ENCODE data around the gene SLC6A20. TPM values are rescaled to one million over a fixed set of nuclear protein-coding genes. Genes with fewer than 3 reads are reported as not detected.
"Not testable (repeated sequence)": the region's sequence is repeated elsewhere in the genome, so short reads cannot be mapped to it uniquely, and the experiment has no call there.

Gene SLC6A20
- total RNA-seq, 4 donors from 2014 or later: 0.13 to 0.22 TPM; not detected in 2

DNA sequence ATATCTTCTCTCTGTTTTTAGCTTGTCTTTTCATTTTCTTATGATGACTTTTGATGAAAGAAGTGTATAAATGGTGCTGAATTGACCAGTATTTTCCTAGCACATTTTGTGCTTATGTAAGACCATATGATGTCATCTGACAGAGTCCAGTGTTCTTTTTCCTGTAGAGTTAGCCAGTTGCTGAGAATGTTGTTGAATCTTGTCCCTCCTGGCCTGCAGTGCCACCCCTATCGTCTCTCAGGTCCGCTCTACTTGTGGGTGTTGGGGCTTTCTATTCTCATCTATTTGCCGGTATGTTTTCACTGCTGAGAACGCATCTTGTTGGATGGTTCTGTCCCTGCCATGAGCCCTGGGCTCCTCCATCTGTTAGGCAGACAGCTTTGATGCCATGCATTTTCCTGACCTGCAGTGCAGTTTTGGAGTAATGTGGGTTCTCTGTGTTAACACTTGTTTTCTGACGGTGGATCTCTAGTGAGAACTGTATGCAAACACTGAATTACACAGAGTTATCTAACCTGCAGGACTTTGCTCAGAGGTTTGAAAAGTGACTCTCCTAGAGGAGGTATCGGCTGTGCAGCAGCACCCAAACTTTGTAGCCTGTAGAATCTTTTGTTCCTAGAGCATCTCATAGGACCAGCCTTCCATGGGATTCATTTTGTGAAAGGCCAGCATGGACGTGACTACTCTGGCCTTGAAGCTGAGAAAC is 44.6 kb downstream of the SLC6A20 start:
- DNase-seq: no peak
- TF ChIP-seq POLR2A (IDR thresholded peaks at IDR 0.05): no peak
- no peak for TF ChIP-seq CTCF (IDR thresholded peaks at IDR 0.05)
- Histone ChIP-seq H3K27me3 (no peaks in the 10 kb centered on the region), H3K27ac (no peak overlapping the region), H3K4me1 (no peaks in the 10 kb centered on the region), H3K4me3 (replicated peaks in 1 of 3) (no peak overlapping the region), H3K36me3 (peaks cover 2 to 4% of the 10 kb centered on the region in 2 donors), H3K9me3 (no peaks in the 10 kb centered on the region)
- intact Hi-C loops (cut with DNase I): no loop called here
- 91 to 92% methylated on average over 7 of the region's 7 CpGs for WGBS, 2 donors

DNA sequence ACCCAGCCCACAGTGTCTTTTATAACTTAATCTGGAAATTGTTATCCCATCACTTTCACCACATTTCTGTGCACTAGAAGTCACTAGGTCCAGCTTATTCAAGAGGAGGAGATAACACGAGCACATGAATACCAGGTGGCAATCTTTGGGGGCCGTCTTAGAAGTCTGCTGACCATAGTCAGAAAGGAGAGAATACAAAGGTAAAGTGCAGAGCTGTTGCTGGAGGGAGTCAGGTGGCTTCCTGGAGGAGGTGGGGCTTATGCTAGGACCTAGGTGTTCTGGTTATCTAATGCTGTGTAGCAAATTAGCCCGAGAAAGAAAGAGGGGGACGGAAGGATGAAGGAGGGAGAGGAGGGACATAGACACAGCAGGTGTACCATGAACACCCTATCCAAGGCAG is 46.5 kb downstream of the SLC6A20 start:
- Histone ChIP-seq H3K27me3 (no peaks in the 10 kb centered on the region), H3K27ac (no peak overlapping the region), H3K4me3 (replicated peaks in 1 of 3) (no peak overlapping the region), H3K9me3 (no peaks in the 10 kb centered on the region), H3K4me1 (no peaks in the 10 kb centered on the region), H3K36me3 (peaks cover 15 to 21% of the 10 kb centered on the region in 2 donors)
- TF ChIP-seq CTCF (IDR thresholded peaks at IDR 0.05): no peak
- TF ChIP-seq POLR2A (IDR thresholded peaks at IDR 0.05): no peak
- DNase-seq: no peak
- intact Hi-C loops (cut with DNase I): no loop called here
- 81 to 85% methylated on average over 4 of the region's 4 CpGs for WGBS, 2 donors

GRCh38 chr3:45749036-45749600 is 47.2 kb downstream of the SLC6A20 start:
- WGBS, 2 donors: 80 to 86% methylated on average over 4 of the region's 4 CpGs
- H3K27ac ChIP-seq; H3K4me1 ChIP-seq; H3K9me3 ChIP-seq; H3K27me3 ChIP-seq; H3K4me3 ChIP-seq (replicated peaks in 1 of 3); DNase-seq; intact Hi-C loops (cut with DNase I): not testable (repeated sequence)
- peaks cover 15 to 26% of the 10 kb centered on the region in 2 donors for H3K36me3 ChIP-seq

- TF ChIP-seq CTCF (IDR thresholded peaks at IDR 0.05) (no peak), POLR2A (IDR thresholded peaks at IDR 0.05) (no peak)
- Histone ChIP-seq H3K27me3 (no peaks in the 10 kb centered on the region), H3K27ac (no peak overlapping the region), H3K4me3 (replicated peaks in 1 of 3) (no peak overlapping the region), H3K4me1 (no peaks in the 10 kb centered on the region), H3K9me3 (no peaks in the 10 kb centered on the region), H3K36me3 (peaks cover 22 to 28% of the 10 kb centered on the region in 2 donors)
- DNase-seq: no peak
- 87% methylated on average over 8 of the region's 8 CpGs for WGBS, 2 donors
- intact Hi-C loops (cut with DNase I): no loop called here
These were observed 48.3 kb downstream of the SLC6A20 start for GRCh38 chr3:45748068-45748467.

GRCh38 chr3:45746777-45747622 is 49.3 kb downstream of the SLC6A20 start:
- no peak for DNase-seq
- no peaks in the 10 kb centered on the region for H3K27me3 ChIP-seq
- no peaks in the 10 kb centered on the region for H3K4me1 ChIP-seq
- no peak for TF ChIP-seq CTCF (IDR thresholded peaks at IDR 0.05)
- peak in 1 of 2 donors; percentile 1 for TF ChIP-seq POLR2A (IDR thresholded peaks at IDR 0.05)
- 87 to 99% methylated on average over 8 to 12 of the region's 18 CpGs for WGBS, 2 donors
- H3K9me3 ChIP-seq: no peaks in the 10 kb centered on the region
- H3K4me3 ChIP-seq (replicated peaks in 1 of 3): no peak overlapping the region
- H3K36me3 ChIP-seq: peaks cover 22 to 28% of the 10 kb centered on the region in 2 donors
- H3K27ac ChIP-seq: no peak overlapping the region
- intact Hi-C loops (cut with DNase I): no loop called here
